Caco-2 (cell line): Measurements from ENCODE around the gene DPF3. TPM values are rescaled to one million over a fixed set of nuclear protein-coding genes. Genes with fewer than 3 reads are reported as not detected.
"Not testable (repeated sequence)": the region's sequence is repeated elsewhere in the genome, so short reads cannot be mapped to it uniquely, and the experiment has no call there.

Experiments used
- BruUV-seq: library from RNA; stranded (reverse); fragments of 400-500 nt; replicated peaks from 2 replicates; lab custom pipeline; 2021; lab: Mats Ljungman, UMichigan
- CTCF ChIA-PET: fragments of 300-600 bp; sonication (Branson Sonifier 250); formaldehyde crosslinking; loops from one replicate; lab custom pipeline; 2022; ENCODE audit warnings: antibody characterized with exemption; lab: Charles Lee
- POLR2A ChIA-PET: fragments of 300-600 bp; sonication (Branson Sonifier 250); formaldehyde crosslinking; loops from one replicate; lab custom pipeline; 2022; ENCODE audit warnings: antibody characterized with exemption; lab: Charles Lee
- DNase-seq, 2 experiments: peaks; one replicate each; pipeline versions ENCODE4 v3.0.0 to v3.0.0-alpha.2; 2020 to 2022
- H3K27me3 ChIP-seq: replicated peaks from 2 replicates; pipeline ENCODE4 v1.6.0; 2011; ENCODE audit warnings: low read length; ENCODE audit not compliant: control insufficient read depth, insufficient read depth
- H3K36me3 ChIP-seq: 2 replicates; pipeline ENCODE4 v1.5.1; 2011; ENCODE audit warnings: low read length; ENCODE audit not compliant: control insufficient read depth, insufficient read depth
- H3K4me1 ChIP-seq: fragments of 250-450 bp; sonication (Bioruptor Pico); 2 replicates; pipeline ENCODE4 v1.5.1; 2020; ENCODE audit warnings: mild to moderate bottlenecking
- H3K4me3 ChIP-seq: 2 replicates; pipeline ENCODE4 v1.5.1; 2011; ENCODE audit warnings: low read depth, mild to moderate bottlenecking, control low read depth, low read length
- H3K9me3 ChIP-seq: fragments of 250-450 bp; sonication (Bioruptor Pico); 2 replicates; pipeline ENCODE4 v1.5.1; 2020; ENCODE audit warnings: mild to moderate bottlenecking, moderate library complexity
- H3K27ac Mint-ChIP-seq: one replicate; pipeline ENCODE4 v1.8.0; 2022; ENCODE audit warnings: mixed read lengths; ENCODE audit not compliant: unreplicated experiment
- H3K27me3 Mint-ChIP-seq: one replicate; pipeline ENCODE4 v1.8.0; 2022; ENCODE audit warnings: mixed read lengths; ENCODE audit not compliant: insufficient read depth, unreplicated experiment
- H3K36me3 Mint-ChIP-seq: one replicate; pipeline ENCODE4 v1.8.0; 2022; ENCODE audit warnings: mild to moderate bottlenecking, mixed read lengths; ENCODE audit not compliant: insufficient read depth, unreplicated experiment
- H3K4me1 Mint-ChIP-seq: one replicate; pipeline ENCODE4 v1.8.0; 2022; ENCODE audit warnings: low read depth, mixed read lengths; ENCODE audit not compliant: unreplicated experiment
- H3K4me3 Mint-ChIP-seq: one replicate; pipeline ENCODE4 v1.8.0; 2022; ENCODE audit warnings: mild to moderate bottlenecking, moderate library complexity, mixed read lengths; ENCODE audit not compliant: unreplicated experiment
- H3K9me3 Mint-ChIP-seq: one replicate; pipeline ENCODE4 v1.8.0; 2022; ENCODE audit warnings: mixed read lengths; ENCODE audit not compliant: unreplicated experiment
- CTCF ChIP-seq, 2 experiments: fragments of 200-600 bp in 1 of 2; IDR thresholded peaks; 1 replicate in 1 of 2; 2 replicates in 1 of 2; pipeline versions ENCODE4 v1.5.1 to v1.8.0; 2011 to 2022; ENCODE audit warnings: antibody characterized with exemption in 1 of 2, control low read depth in 1 of 2, inconsistent platforms in 1 of 2, low read depth in 1 of 2, low read length in 1 of 2, mild to moderate bottlenecking in 1 of 2, moderate library complexity in 1 of 2; ENCODE audit not compliant: insufficient read depth in 1 of 2, severe bottlenecking in 1 of 2, unreplicated experiment in 1 of 2
- intact Hi-C: fragments of 100-400 bp; cut with micrococcal nuclease; formaldehyde crosslinking; loops from one replicate; pipeline ENCODE4 v1.10.0; 2022; ENCODE audit not compliant: unreplicated experiment
- total RNA-seq: library from RNA; stranded (reverse); gene quantifications from 2 replicates; pipeline ENCODE4 v1.2.3, GENCODE V29; 2022

DPF3 gene
- total RNA-seq, 1 experiment from 2014 or later: not detected

- Histone ChIP-seq H3K9me3 (peaks cover 9% of the 10 kb centered on the region; the same call in 1 of the 2 replicates), H3K36me3 (no peaks in the 10 kb centered on the region), H3K27me3 (no peaks in the 10 kb centered on the region), H3K4me1 (no peaks in the 10 kb centered on the region), H3K4me3 (no peak overlapping the region)
- Mint-ChIP-seq H3K4me1 (no peaks in the 10 kb centered on the region), H3K4me3 (no peak overlapping the region), H3K27ac (no peak overlapping the region), H3K9me3 (peaks cover 24% of the 10 kb centered on the region), H3K36me3 (no peaks in the 10 kb centered on the region), H3K27me3 (peaks cover 7% of the 10 kb centered on the region)
- no peak for TF ChIP-seq CTCF (IDR thresholded peaks at IDR 0.05; ENCODE audit: insufficient read depth in 1 of 2, low read depth in 1 of 2, low read length in 1 of 2, severe bottlenecking in 1 of 2, unreplicated experiment in 1 of 2)
- CTCF ChIA-PET: no interaction called here
- no peak for DNase-seq
- BruUV-seq: no TSS peak
- intact Hi-C loops: no loop called here
- POLR2A ChIA-PET: no interaction called here
These were observed 141.9 kb downstream of the DPF3 start for GRCh38 chr14:72752034-72752412.

GRCh38 chr14:72751276-72752033 lies 142.4 kb downstream of the DPF3 start:
- H3K27ac Mint-ChIP-seq: no peak overlapping the region
- H3K27me3 ChIP-seq: no peaks in the 10 kb centered on the region
- no peaks in the 10 kb centered on the region for H3K4me1 ChIP-seq
- H3K9me3 ChIP-seq: peaks cover 9% of the 10 kb centered on the region; the same call in 1 of the 2 replicates
- no peaks in the 10 kb centered on the region for H3K36me3 Mint-ChIP-seq
- no peak overlapping the region for H3K4me3 Mint-ChIP-seq
- no peaks in the 10 kb centered on the region for H3K4me1 Mint-ChIP-seq
- CTCF ChIA-PET: no interaction called here
- H3K9me3 Mint-ChIP-seq: peaks cover 19% of the 10 kb centered on the region
- no peak overlapping the region for H3K4me3 ChIP-seq
- DNase-seq: no peak
- intact Hi-C loops: no loop called here
- POLR2A ChIA-PET: no interaction called here
- peaks cover 4% of the 10 kb centered on the region for H3K27me3 Mint-ChIP-seq
- H3K36me3 ChIP-seq: no peaks in the 10 kb centered on the region
- no TSS peak for BruUV-seq
- no peak for TF ChIP-seq CTCF (IDR thresholded peaks at IDR 0.05; ENCODE audit: insufficient read depth in 1 of 2, low read depth in 1 of 2, low read length in 1 of 2, severe bottlenecking in 1 of 2, unreplicated experiment in 1 of 2)

GRCh38 chr14:72748921-72749320 lies 145.0 kb downstream of the DPF3 start:
- POLR2A ChIA-PET, H3K4me1 Mint-ChIP-seq, H3K27me3 Mint-ChIP-seq, BruUV-seq, H3K4me3 Mint-ChIP-seq, H3K36me3 Mint-ChIP-seq, H3K9me3 ChIP-seq, H3K27ac Mint-ChIP-seq, intact Hi-C loops, H3K36me3 ChIP-seq, DNase-seq, H3K4me3 ChIP-seq, H3K4me1 ChIP-seq, H3K27me3 ChIP-seq, CTCF ChIA-PET: not testable (repeated sequence)
- H3K9me3 Mint-ChIP-seq: peaks cover 12% of the 10 kb centered on the region
